NT2/D1 (cell line): Measurements from ENCODE around the gene CSN3.

Source experiments
- DNase-seq: peaks from one replicate; pipeline ENCODE4 v3.0.0-alpha.2; 2011; ENCODE audit warnings: low read depth, low spot score
- H3K27me3 ChIP-seq: 2 replicates; pipeline ENCODE4 v1.6.0; 2011; ENCODE audit warnings: mild to moderate bottlenecking; ENCODE audit not compliant: insufficient read length, insufficient read depth
- H3K36me3 ChIP-seq: 2 replicates; pipeline ENCODE4 v1.6.1; 2011; ENCODE audit warnings: mild to moderate bottlenecking, low read length, mixed read lengths; ENCODE audit not compliant: insufficient read depth, insufficient read length
- H3K4me1 ChIP-seq: 2 replicates; pipeline ENCODE4 v1.5.1; 2011; ENCODE audit not compliant: insufficient read depth, insufficient read length
- H3K4me3 ChIP-seq: 2 replicates; pipeline ENCODE4 v1.5.1; 2011; ENCODE audit warnings: low read depth; ENCODE audit not compliant: insufficient read length
- H3K9ac ChIP-seq: 2 replicates; pipeline ENCODE4 v1.6.0; 2011; ENCODE audit warnings: low read depth; ENCODE audit not compliant: insufficient read length
- H3K9me3 ChIP-seq: 2 replicates; pipeline ENCODE4 v1.5.1; 2011; ENCODE audit warnings: mild to moderate bottlenecking, low read length; ENCODE audit not compliant: insufficient read depth
- SUZ12 ChIP-seq: IDR thresholded peaks from 2 replicates; pipeline ENCODE4 v1.6.1; 2011; ENCODE audit not compliant: insufficient read length, insufficient read depth; ENCODE audit errors: extremely low read depth
- YY1 ChIP-seq: IDR thresholded peaks from 2 replicates; pipeline ENCODE4 v1.6.1; 2011; ENCODE audit not compliant: insufficient read length, insufficient read depth
- ZNF274 ChIP-seq: IDR thresholded peaks from 2 replicates; pipeline ENCODE4 v1.6.1; 2011; ENCODE audit warnings: mild to moderate bottlenecking, low read depth, low read length

The CSN3 gene

GRCh38 chr4:70269674-70270073, 27.3 kb downstream of the CSN3 start:
- no peak for DNase-seq
- no peaks in the 10 kb centered on the region for H3K9me3 ChIP-seq
- H3K9ac ChIP-seq: no peak overlapping the region
- TF ChIP-seq YY1 (no peak), ZNF274 (no peak), SUZ12 (no peak)
- H3K4me3 ChIP-seq: no peak overlapping the region
- H3K36me3 ChIP-seq: no peaks in the 10 kb centered on the region
- no peaks in the 10 kb centered on the region for H3K4me1 ChIP-seq
- no peaks in the 10 kb centered on the region for H3K27me3 ChIP-seq

- TF ChIP-seq ZNF274 (no peak), SUZ12 (no peak), YY1 (no peak)
- H3K4me1 ChIP-seq: no peaks in the 10 kb centered on the region
- H3K9me3 ChIP-seq: no peaks in the 10 kb centered on the region
- DNase-seq: no peak
- H3K27me3 ChIP-seq: no peaks in the 10 kb centered on the region
- H3K4me3 ChIP-seq: no peak overlapping the region
- no peak overlapping the region for H3K9ac ChIP-seq
- no peaks in the 10 kb centered on the region for H3K36me3 ChIP-seq
Observed at GRCh38 chr4:70277121-70277520, 34.7 kb downstream of the CSN3 start.

GRCh38 chr4:70280567-70280966, 38.2 kb downstream of the CSN3 start:
- Histone ChIP-seq H3K36me3 (no peaks in the 10 kb centered on the region), H3K4me1 (no peaks in the 10 kb centered on the region), H3K9ac (no peak overlapping the region), H3K4me3 (no peak overlapping the region), H3K27me3 (no peaks in the 10 kb centered on the region), H3K9me3 (no peaks in the 10 kb centered on the region)
- TF ChIP-seq SUZ12: no peak
- TF ChIP-seq YY1: no peak
- TF ChIP-seq ZNF274: no peak
- no peak for DNase-seq

DNA sequence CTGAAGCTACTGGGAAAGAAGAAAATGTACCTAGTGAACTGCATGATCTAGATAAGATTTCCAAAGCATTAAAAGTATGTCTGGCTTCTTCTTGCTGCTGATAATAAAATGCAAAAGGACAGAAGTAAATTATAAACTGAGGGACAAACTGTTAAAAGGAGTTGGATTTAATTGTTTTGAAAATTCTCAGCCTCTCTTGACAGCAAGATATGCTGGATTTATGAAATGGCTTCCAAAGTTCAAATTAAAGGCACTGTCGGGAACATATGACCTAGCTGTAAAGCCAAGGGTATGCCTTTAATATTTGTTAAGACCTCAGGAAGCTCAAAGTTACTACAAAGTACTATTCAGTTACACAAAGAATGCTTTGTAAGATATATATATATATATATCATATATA, 46.3 kb downstream of the CSN3 start:
- DNase-seq: no peak
- no peaks in the 10 kb centered on the region for H3K27me3 ChIP-seq
- H3K4me3 ChIP-seq: no peak overlapping the region
- H3K4me1 ChIP-seq: no peaks in the 10 kb centered on the region
- TF ChIP-seq SUZ12: no peak
- TF ChIP-seq YY1: no peak
- no peak for TF ChIP-seq ZNF274
- no peaks in the 10 kb centered on the region for H3K9me3 ChIP-seq
- no peak overlapping the region for H3K9ac ChIP-seq
- no peaks in the 10 kb centered on the region for H3K36me3 ChIP-seq

DNA sequence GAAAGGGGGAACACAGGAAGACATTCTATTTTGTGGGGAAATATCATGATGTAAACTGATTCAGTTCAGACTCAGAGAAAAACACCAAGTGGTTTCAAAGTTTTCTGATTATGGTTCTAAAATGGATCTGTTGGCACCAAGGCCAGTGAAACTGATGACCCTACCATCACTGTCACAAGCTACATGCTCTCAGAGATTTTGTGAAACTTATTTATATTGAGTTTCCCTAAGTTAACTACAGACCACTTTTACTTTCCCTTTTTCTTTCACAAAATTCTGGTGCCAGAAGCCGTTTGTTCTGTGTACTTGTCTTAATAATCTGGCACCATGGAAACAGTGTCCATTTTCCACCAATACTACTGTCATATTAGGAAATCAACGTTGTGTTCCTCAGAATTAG, 48.9 kb downstream of the CSN3 start:
- no peaks in the 10 kb centered on the region for H3K27me3 ChIP-seq
- H3K4me1 ChIP-seq: no peaks in the 10 kb centered on the region
- DNase-seq: no peak
- no peak for TF ChIP-seq SUZ12
- TF ChIP-seq YY1: no peak
- TF ChIP-seq ZNF274: no peak
- no peak overlapping the region for H3K4me3 ChIP-seq
- H3K36me3 ChIP-seq: no peaks in the 10 kb centered on the region
- no peaks in the 10 kb centered on the region for H3K9me3 ChIP-seq
- no peak overlapping the region for H3K9ac ChIP-seq

DNA sequence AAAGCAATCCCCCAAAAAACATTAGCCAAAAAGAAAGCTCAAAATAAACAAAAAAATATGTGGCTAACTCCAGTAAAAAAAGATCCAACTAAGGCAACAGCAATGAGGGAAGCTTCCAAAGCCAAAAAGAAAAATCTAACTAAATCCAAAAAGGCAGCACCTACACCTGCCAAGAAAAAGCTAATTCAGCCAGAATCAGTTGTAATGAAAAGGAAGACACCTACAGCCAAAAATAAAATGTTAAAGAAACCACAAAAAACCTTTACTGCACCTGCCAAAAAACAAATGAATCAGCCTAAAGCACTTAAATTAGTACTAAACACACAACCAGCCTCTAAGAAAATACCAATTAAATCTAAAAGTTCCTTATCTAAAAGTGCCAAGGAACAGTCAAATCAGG, 55.2 kb downstream of the CSN3 start:
- H3K36me3 ChIP-seq: no peaks in the 10 kb centered on the region
- H3K27me3 ChIP-seq: no peaks in the 10 kb centered on the region
- H3K4me1 ChIP-seq: no peaks in the 10 kb centered on the region
- no peak overlapping the region for H3K4me3 ChIP-seq
- no peak overlapping the region for H3K9ac ChIP-seq
- no peak for DNase-seq
- no peak for TF ChIP-seq SUZ12
- no peak for TF ChIP-seq YY1
- TF ChIP-seq ZNF274: no peak
- H3K9me3 ChIP-seq: no peaks in the 10 kb centered on the region

DNA sequence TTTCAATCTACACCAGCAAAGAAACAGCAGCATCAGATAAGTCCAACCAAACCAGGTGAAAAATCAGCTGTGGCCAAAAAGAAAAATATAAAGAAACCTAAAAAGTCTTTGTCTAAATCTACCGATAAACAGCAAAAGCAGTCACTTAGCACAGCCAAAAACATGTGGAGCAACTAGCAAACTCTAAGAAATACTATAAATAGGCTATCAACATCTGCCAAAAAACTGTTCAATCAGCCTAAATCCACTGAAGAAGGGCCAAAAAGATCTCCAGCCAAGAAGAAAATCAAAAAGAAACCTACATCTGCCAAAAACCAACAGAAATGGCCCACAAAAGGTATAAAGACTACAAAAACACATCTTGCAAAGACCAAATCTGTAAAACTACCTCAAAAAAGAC, 55.7 kb downstream of the CSN3 start:
- no peaks in the 10 kb centered on the region for H3K27me3 ChIP-seq
- no peak overlapping the region for H3K4me3 ChIP-seq
- no peaks in the 10 kb centered on the region for H3K4me1 ChIP-seq
- H3K36me3 ChIP-seq: no peaks in the 10 kb centered on the region
- DNase-seq: no peak
- no peak for TF ChIP-seq YY1
- no peak for TF ChIP-seq ZNF274
- no peak for TF ChIP-seq SUZ12
- no peak overlapping the region for H3K9ac ChIP-seq
- no peaks in the 10 kb centered on the region for H3K9me3 ChIP-seq

DNA sequence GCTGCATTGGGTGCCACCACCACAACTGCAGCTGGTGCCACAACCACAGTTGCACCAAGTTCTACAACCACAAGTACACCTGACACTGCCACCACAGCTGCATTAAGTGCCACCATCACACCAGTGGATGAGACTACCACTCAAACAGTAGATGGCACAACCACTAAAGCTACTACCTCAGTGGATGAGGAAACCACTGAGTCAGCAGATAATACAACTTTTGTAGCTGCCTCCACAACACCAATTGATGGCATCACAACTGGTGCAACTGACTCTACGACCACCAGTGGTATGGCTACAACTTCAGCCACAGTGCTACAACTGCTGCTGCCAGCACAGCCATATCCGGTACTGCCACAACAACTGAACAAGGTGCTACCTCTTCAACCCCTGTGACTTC, 57.2 kb downstream of the CSN3 start:
- H3K4me1 ChIP-seq: no peaks in the 10 kb centered on the region
- no peaks in the 10 kb centered on the region for H3K36me3 ChIP-seq
- TF ChIP-seq ZNF274 (no peak), YY1 (no peak), SUZ12 (no peak)
- no peaks in the 10 kb centered on the region for H3K27me3 ChIP-seq
- H3K9me3 ChIP-seq: no peaks in the 10 kb centered on the region
- no peak overlapping the region for H3K4me3 ChIP-seq
- no peak overlapping the region for H3K9ac ChIP-seq
- no peak for DNase-seq
